Measurements from ENCODE around the gene HHAT. TPM values are rescaled to one million over a fixed set of nuclear protein-coding genes. Genes with fewer than 3 reads are reported as not detected.

The HHAT gene
- polyA plus RNA-seq, 3 donors from 2014 or later, result 0.38 to 1.4 TPM; not detected in 1

DNA sequence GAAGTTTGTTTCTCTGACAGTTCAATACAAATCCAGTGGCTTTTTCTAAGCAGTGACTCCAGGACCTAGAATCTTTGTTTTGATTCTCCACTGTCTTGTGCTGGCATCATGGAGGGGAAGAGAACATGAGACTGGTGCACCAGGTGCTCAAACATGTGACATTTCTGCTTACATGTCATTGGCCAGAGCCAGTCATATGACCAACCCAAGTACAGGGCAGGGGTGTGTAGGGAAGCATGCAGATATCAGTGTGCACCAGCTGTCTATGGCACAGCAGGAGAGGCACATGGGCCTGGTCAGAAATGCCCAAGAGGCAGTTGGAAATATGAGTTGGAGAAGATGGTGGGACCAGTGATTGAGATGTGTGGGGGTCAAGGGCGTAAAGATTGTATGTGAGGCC, 297.0 kb downstream of the HHAT start:
- Mint-ChIP-seq H3K9me3 (peaks cover 0 to 2% (median 0%) of the 10 kb centered on the region in 6 donors), H3K36me3 (no peaks in the 10 kb centered on the region), H3K4me3 (no peak overlapping the region), H3K27me3 (ENCODE audit: low read depth in 3 of 3) (peaks cover 0 to 1% (median 0%) of the 10 kb centered on the region in 3 donors), H3K27ac (no peak overlapping the region), H3K4me1 (no peaks in the 10 kb centered on the region)
- no peak for DNase-seq

- DNase-seq, result no peak
- H3K4me1 Mint-ChIP-seq, result no peaks in the 10 kb centered on the region
- H3K27me3 Mint-ChIP-seq (ENCODE audit: low read depth in 3 of 3), result peaks cover 0 to 1% (median 0%) of the 10 kb centered on the region in 3 donors
- no peaks in the 10 kb centered on the region for H3K36me3 Mint-ChIP-seq
- no peak overlapping the region for H3K4me3 Mint-ChIP-seq
- peaks cover 0 to 2% (median 0%) of the 10 kb centered on the region in 6 donors for H3K9me3 Mint-ChIP-seq
- H3K27ac Mint-ChIP-seq, result no peak overlapping the region
These were observed 297.6 kb downstream of the HHAT start for GRCh38 chr1:210626341-210626740.

GRCh38 chr1:210627755-210628154, 299.1 kb downstream of the HHAT start:
- no peaks in the 10 kb centered on the region for H3K4me1 Mint-ChIP-seq
- no peak overlapping the region for H3K4me3 Mint-ChIP-seq
- H3K9me3 Mint-ChIP-seq, result peaks cover 0 to 2% (median 0%) of the 10 kb centered on the region in 6 donors
- no peak overlapping the region for H3K27ac Mint-ChIP-seq
- no peak for DNase-seq
- no peaks in the 10 kb centered on the region for H3K36me3 Mint-ChIP-seq
- H3K27me3 Mint-ChIP-seq (ENCODE audit: low read depth in 3 of 3), result peaks cover 0 to 2% (median 0%) of the 10 kb centered on the region in 3 donors

- DNase-seq, result no peak
- H3K27ac Mint-ChIP-seq, result no peak overlapping the region
- no peaks in the 10 kb centered on the region for H3K4me1 Mint-ChIP-seq
- no peak overlapping the region for H3K4me3 Mint-ChIP-seq
- no peaks in the 10 kb centered on the region for H3K36me3 Mint-ChIP-seq
- H3K9me3 Mint-ChIP-seq, result no peaks in the 10 kb centered on the region
- peaks cover 0 to 2% (median 0%) of the 10 kb centered on the region in 3 donors for H3K27me3 Mint-ChIP-seq (ENCODE audit: low read depth in 3 of 3)
These were observed 300.6 kb downstream of the HHAT start for GRCh38 chr1:210629276-210629675.

DNA sequence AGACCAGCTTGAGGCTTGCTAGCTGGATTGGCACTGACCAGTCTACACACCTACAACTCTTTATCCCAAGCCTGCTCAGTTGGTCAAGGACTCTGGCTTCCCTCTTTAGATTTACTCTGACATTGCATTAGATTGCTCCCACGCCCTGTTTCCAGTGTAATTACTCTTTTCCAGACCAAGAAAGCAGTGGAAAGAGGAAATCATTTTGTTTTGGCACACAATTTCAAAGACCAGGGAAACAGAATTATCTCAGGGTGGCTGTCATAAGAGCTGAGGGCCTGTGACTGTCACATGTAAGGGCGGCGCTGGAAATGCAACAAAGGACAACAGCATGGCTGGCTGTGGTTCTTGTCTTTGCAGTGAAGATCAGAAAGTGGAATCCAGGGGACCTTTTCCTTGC, 302.7 kb downstream of the HHAT start:
- H3K27ac Mint-ChIP-seq, result no peak overlapping the region
- H3K36me3 Mint-ChIP-seq, result no peaks in the 10 kb centered on the region

GRCh38 chr1:210633140-210633539, 304.4 kb downstream of the HHAT start:
- no peak overlapping the region for H3K27ac Mint-ChIP-seq
- H3K4me1 Mint-ChIP-seq, result no peaks in the 10 kb centered on the region
- H3K36me3 Mint-ChIP-seq, result no peaks in the 10 kb centered on the region

More for the DNA sequence above, 302.7 kb downstream of the HHAT start:
- no peaks in the 10 kb centered on the region for H3K9me3 Mint-ChIP-seq
- H3K4me1 Mint-ChIP-seq, result no peaks in the 10 kb centered on the region
- H3K4me3 Mint-ChIP-seq, result no peak overlapping the region
- H3K27me3 Mint-ChIP-seq (ENCODE audit: low read depth in 3 of 3), result peaks cover 0 to 2% (median 0%) of the 10 kb centered on the region in 3 donors
- no peak for DNase-seq

GRCh38 chr1:210633636-210634035, 304.9 kb downstream of the HHAT start:
- Mint-ChIP-seq H3K27me3 (ENCODE audit: low read depth in 3 of 3) (peaks cover 0 to 2% (median 0%) of the 10 kb centered on the region in 3 donors), H3K36me3 (no peaks in the 10 kb centered on the region), H3K9me3 (no peaks in the 10 kb centered on the region), H3K4me1 (no peaks in the 10 kb centered on the region), H3K4me3 (no peak overlapping the region), H3K27ac (no peak overlapping the region)
- no peak for DNase-seq

More at GRCh38 chr1:210633140-210633539, 304.4 kb downstream of the HHAT start:
- DNase-seq, result no peak
- Mint-ChIP-seq H3K27me3 (ENCODE audit: low read depth in 3 of 3) (peaks cover 0 to 2% (median 0%) of the 10 kb centered on the region in 3 donors), H3K9me3 (no peaks in the 10 kb centered on the region), H3K4me3 (no peak overlapping the region)

DNA sequence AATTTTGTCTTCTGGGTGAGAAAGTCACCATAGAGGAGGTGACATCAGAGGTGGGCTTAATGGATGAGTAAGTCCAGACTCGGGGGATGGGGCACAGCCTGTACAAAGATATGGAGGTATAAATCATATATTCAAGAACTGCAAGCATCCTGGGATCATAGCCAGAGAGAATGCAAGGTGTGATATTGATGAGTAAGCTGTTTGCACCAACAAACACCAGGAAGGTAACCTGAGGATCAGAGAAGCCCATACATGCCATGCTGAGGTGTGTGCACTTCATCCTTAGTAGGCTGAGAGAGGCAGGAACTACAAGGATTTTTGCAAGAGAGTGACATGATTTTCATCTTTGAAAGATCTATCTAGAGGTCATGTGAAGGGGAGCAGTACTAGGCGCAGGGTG, 306.4 kb downstream of the HHAT start:
- Mint-ChIP-seq H3K27ac (no peak overlapping the region), H3K27me3 (ENCODE audit: low read depth in 3 of 3) (peaks cover 0 to 2% (median 0%) of the 10 kb centered on the region in 3 donors), H3K36me3 (no peaks in the 10 kb centered on the region), H3K4me1 (no peaks in the 10 kb centered on the region), H3K4me3 (no peak overlapping the region), H3K9me3 (no peaks in the 10 kb centered on the region)
- no peak for DNase-seq

DNA sequence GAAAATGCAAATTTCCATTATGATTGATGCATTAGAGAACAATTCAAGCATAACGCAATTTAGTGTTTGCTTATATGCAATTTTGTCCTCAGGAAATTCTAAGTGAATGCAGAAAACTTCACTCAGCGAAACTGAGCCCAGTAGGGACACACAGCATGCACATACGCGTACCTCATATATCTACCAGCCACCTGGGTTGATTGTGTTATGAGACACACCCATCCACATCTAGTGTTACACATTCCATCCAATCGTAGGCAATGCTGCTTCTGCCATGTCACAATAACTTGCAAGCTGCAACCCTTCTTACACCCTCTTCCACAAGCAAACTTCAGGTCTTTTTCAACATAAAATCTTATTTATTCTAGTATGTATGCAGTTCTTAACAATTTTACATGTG, 312.9 kb downstream of the HHAT start:
- no peaks in the 10 kb centered on the region for H3K36me3 Mint-ChIP-seq
- no peaks in the 10 kb centered on the region for H3K4me1 Mint-ChIP-seq
- DNase-seq, result no peak
- H3K9me3 Mint-ChIP-seq, result no peaks in the 10 kb centered on the region
- no peaks in the 10 kb centered on the region for H3K27me3 Mint-ChIP-seq (ENCODE audit: low read depth in 3 of 3)
- H3K27ac Mint-ChIP-seq, result no peak overlapping the region
- no peak overlapping the region for H3K4me3 Mint-ChIP-seq

- DNase-seq, result no peak
- Mint-ChIP-seq H3K36me3 (no peaks in the 10 kb centered on the region), H3K4me1 (peaks cover 9 to 19% of the 10 kb centered on the region in 2 donors), H3K9me3 (no peaks in the 10 kb centered on the region), H3K27me3 (ENCODE audit: low read depth in 3 of 3) (peaks cover 0 to 7% (median 0%) of the 10 kb centered on the region in 3 donors), H3K27ac (no peak overlapping the region), H3K4me3 (no peak overlapping the region)
These were observed 317.0 kb downstream of the HHAT start for GRCh38 chr1:210645582-210646257.

- H3K36me3 Mint-ChIP-seq, result no peaks in the 10 kb centered on the region
- no peak overlapping the region for H3K4me3 Mint-ChIP-seq
- no peaks in the 10 kb centered on the region for H3K9me3 Mint-ChIP-seq
- no peak for DNase-seq
- H3K27ac Mint-ChIP-seq, result no peak overlapping the region
- peaks cover 0 to 9% (median under 1%) of the 10 kb centered on the region in 3 donors for H3K27me3 Mint-ChIP-seq (ENCODE audit: low read depth in 3 of 3)
- H3K4me1 Mint-ChIP-seq, result peaks cover 9 to 19% of the 10 kb centered on the region in 2 donors
These were observed 317.5 kb downstream of the HHAT start for GRCh38 chr1:210646258-210646616.

DNA sequence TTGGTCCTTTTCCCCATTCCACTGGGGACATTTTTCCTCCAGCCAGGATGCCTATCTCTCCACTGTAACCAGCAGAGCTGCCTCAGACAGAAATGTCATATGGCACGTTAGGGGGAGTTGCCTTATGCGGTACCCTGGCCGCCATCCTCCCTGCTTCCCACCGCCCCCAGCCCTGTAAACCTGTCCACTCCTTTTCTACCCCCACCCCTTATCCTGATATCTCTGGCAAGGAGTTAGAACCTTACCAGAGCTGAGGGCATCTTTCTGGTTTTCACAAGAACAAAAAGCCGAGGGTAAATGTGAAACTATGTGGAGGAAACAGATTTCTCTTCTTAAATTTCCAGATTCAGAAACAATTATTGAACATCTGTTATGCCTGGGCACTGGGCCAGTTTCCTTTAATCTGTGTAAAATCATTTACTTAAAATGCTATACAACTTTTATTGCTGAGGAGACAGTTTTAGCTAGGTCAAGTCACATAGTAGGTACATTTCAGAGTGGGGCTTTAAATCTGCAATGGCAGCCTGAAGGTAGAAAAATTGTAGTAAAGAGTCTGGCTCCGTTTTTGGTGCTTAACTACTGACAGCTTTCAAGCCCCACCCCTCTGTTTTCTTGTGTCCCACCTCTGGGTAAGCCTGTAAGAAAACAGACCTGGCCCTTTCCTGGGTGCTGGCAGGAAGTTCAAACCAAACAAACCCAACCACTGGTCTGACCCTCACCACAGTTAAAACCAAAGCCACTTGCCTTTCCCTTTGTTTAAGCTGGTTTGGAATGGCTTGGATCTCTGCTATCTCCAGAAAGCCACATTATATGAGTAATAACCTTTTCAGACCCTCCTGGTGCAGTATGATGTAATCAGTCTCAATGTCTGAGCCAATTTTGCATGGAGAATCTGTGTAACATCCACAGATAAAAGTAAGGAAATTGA, 319.0 kb downstream of the HHAT start:
- Mint-ChIP-seq H3K27ac (no peak overlapping the region), H3K27me3 (ENCODE audit: low read depth in 3 of 3) (peaks cover 0 to 9% (median 2%) of the 10 kb centered on the region in 3 donors)

DNA sequence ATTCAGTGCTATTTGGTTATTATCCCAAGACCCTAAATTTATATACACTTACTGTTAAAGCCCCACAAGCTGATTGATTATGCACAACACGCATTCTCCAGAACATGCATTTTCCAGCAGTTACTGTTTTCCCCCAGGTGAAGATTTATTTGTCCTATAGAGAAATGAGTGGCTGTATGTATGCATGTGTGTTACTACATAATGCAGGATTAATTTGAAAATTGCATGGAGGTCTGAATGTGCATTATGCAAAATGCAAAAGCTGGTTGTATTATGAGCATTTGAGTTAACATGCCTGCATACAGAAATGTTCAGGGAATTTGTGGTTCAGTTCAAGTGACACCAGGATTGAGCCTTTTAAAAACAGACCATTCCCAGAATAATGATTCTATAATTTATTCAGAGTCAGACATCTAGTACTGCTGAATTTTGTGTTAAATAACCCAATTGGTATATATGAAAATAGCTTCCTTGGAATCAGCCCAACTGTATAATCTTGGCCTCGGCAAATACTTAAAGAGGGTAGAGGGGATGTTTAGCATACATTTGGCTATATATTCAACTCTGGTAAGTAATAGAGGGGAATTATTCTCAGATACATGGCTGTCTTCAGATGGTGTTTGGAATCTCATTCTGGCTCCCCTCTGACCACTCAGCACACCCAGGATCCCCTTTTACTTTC, 320.0 kb downstream of the HHAT start:
- peaks cover 9 to 19% of the 10 kb centered on the region in 2 donors for H3K4me1 Mint-ChIP-seq
- DNase-seq, result no peak
- H3K27ac Mint-ChIP-seq, result no peak overlapping the region
- H3K4me3 Mint-ChIP-seq, result no peak overlapping the region
- no peaks in the 10 kb centered on the region for H3K36me3 Mint-ChIP-seq
- H3K27me3 Mint-ChIP-seq (ENCODE audit: low read depth in 3 of 3), result peaks cover 0 to 9% (median 3%) of the 10 kb centered on the region in 3 donors
- no peaks in the 10 kb centered on the region for H3K9me3 Mint-ChIP-seq

More for the DNA sequence above, 319.0 kb downstream of the HHAT start:
- no peak for DNase-seq
- Mint-ChIP-seq H3K36me3 (no peaks in the 10 kb centered on the region), H3K4me3 (no peak overlapping the region), H3K4me1 (peaks cover 9 to 19% of the 10 kb centered on the region in 2 donors), H3K9me3 (no peaks in the 10 kb centered on the region)

- Mint-ChIP-seq H3K27me3 (ENCODE audit: low read depth in 3 of 3) (peaks cover 0 to 9% (median 3%) of the 10 kb centered on the region in 3 donors), H3K9me3 (no peaks in the 10 kb centered on the region), H3K27ac (no peak overlapping the region), H3K36me3 (no peaks in the 10 kb centered on the region), H3K4me1 (peaks cover 9 to 19% of the 10 kb centered on the region in 2 donors), H3K4me3 (no peak overlapping the region)
- no peak for DNase-seq
These were observed 321.7 kb downstream of the HHAT start for GRCh38 chr1:210650403-210650802.

Measured in immature natural killer cell (primary cell).